Immature natural killer cell (primary cell): ENCODE measurements around the gene HSD17B10. TPM values are rescaled to one million over a fixed set of nuclear protein-coding genes. Genes with fewer than 3 reads are reported as not detected.
"Not testable (repeated sequence)": the region's sequence is repeated elsewhere in the genome, so short reads cannot be mapped to it uniquely, and the experiment has no call there.

Source experiments
- DNase-seq, 3 donors: peaks; one replicate each; pipeline ENCODE4 v3.0.0; 2022; ENCODE audit warnings: mixed read lengths in 1 of 3
- H3K27ac Mint-ChIP-seq, 6 donors: one replicate each; pipeline ENCODE4 v1.8.0; 2020; ENCODE audit warnings: mixed read lengths in 6 of 6, mild to moderate bottlenecking in 5 of 6, inconsistent platforms in 4 of 6, moderate library complexity in 3 of 6
- H3K27me3 Mint-ChIP-seq, 3 donors: one replicate each; pipeline ENCODE4 v1.8.0; 2020 to 2021; ENCODE audit warnings: low read depth in 3 of 3, mild to moderate bottlenecking in 3 of 3, mixed read lengths in 3 of 3, moderate library complexity in 3 of 3, inconsistent platforms in 1 of 3
- H3K36me3 Mint-ChIP-seq, 3 donors: one replicate each; pipeline ENCODE4 v1.8.0; 2020; ENCODE audit warnings: mixed read lengths in 3 of 3, inconsistent platforms in 2 of 3, mild to moderate bottlenecking in 2 of 3
- H3K4me1 Mint-ChIP-seq, 2 donors: one replicate each; pipeline ENCODE4 v1.8.0; 2020; ENCODE audit warnings: inconsistent platforms in 2 of 2, mild to moderate bottlenecking in 2 of 2, mixed read lengths in 2 of 2, moderate library complexity in 1 of 2
- H3K4me3 Mint-ChIP-seq, 5 donors: one replicate each; pipeline ENCODE4 v1.8.0; 2020; ENCODE audit warnings: mild to moderate bottlenecking in 5 of 5, mixed read lengths in 5 of 5, inconsistent platforms in 3 of 5, moderate library complexity in 3 of 5
- H3K9me3 Mint-ChIP-seq, 6 donors: one replicate each; pipeline ENCODE4 v1.8.0; 2020; ENCODE audit warnings: mild to moderate bottlenecking in 6 of 6, mixed read lengths in 6 of 6, inconsistent platforms in 4 of 6, moderate library complexity in 3 of 6
- polyA plus RNA-seq, 3 donors: library from polyadenylated mRNA; unstranded; fragments of 300-500 nt; fragmentation: Illumina TruSeq; gene quantifications; one replicate each; pipeline ENCODE4 v1.2.3, GENCODE V29; 2021

Gene HSD17B10
- polyA plus RNA-seq, result 100 to 1,000 TPM; 170 to 194 (median 188) TPM

GRCh38 chrX:53433651-53434639 lies at the start of gene HSD17B10:
Gene HSD17B10, minus strand, starts transcription at chrX:53434370. Its CDS starts 25 bp downstream, at chrX:53434345.
- Mint-ChIP-seq H3K27me3 (peaks cover 0 to 12% (median 8%) of the 10 kb centered on the region in 3 donors), H3K36me3 (peaks cover 0 to 6% (median 0%) of the 10 kb centered on the region in 3 donors), H3K4me3 (peak within 1 kb of the TSS; percentile 95 to 98 (median 97)), H3K9me3 (no peaks in the 10 kb centered on the region), H3K4me1 (peaks cover 16 to 17% of the 10 kb centered on the region in 2 donors), H3K27ac (peak within 1 kb of the TSS; percentile 90 to 97 (median 94))
- peak; percentile 78 to 85 (median 84) for DNase-seq

- H3K27me3 Mint-ChIP-seq, result peaks cover 0 to 12% (median 6%) of the 10 kb centered on the region in 3 donors
- no peaks in the 10 kb centered on the region for H3K36me3 Mint-ChIP-seq
- no peak for DNase-seq
- H3K4me3 Mint-ChIP-seq, result no peak overlapping the region
- no peak overlapping the region for H3K27ac Mint-ChIP-seq
- H3K9me3 Mint-ChIP-seq, result no peaks in the 10 kb centered on the region
- H3K4me1 Mint-ChIP-seq, result no peaks in the 10 kb centered on the region
Observed at GRCh38 chrX:53483416-53483815, 49.2 kb upstream of the HSD17B10 start.

DNA sequence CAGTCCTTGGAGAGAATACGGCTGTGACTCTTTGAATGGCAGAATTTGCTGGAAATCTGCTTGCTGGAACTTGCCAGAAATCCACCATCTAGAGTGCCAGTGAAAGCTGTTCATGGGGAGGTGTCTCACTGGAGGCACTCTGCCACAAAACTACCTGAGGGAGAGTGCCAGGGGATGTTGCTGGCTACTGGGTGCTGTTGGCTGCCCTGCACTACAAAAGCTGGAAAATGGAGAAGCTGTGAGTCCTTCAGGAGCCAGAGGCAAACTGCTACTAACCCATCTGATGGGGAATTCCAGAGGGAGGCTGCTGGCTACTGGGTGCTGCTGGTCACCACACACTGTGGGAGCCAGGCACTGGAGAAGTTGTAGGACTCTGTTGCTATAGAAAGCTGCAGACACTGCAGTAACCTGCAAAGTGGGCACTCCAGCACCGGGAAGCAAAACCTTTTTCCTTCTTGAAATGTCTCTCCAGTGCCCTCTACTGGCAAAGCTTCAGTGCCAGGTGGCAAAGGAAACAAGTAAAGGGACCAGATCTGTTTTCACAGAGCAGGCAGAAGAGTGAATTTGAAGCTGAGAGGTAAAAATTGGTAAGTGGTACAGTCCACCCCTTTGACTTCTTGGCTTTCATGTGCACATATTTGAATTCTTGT lies 47.8 kb upstream of the HSD17B10 start:
- no peaks in the 10 kb centered on the region for H3K9me3 Mint-ChIP-seq
- no peak overlapping the region for H3K4me3 Mint-ChIP-seq
- no peak overlapping the region for H3K27ac Mint-ChIP-seq
- no peaks in the 10 kb centered on the region for H3K36me3 Mint-ChIP-seq
- DNase-seq, result peak; percentile 27 to 46 (median 36)
- peaks cover 0 to 11% (median 6%) of the 10 kb centered on the region in 3 donors for H3K27me3 Mint-ChIP-seq
- H3K4me1 Mint-ChIP-seq, result no peaks in the 10 kb centered on the region

GRCh38 chrX:53481093-53481492 lies 46.9 kb upstream of the HSD17B10 start:
- Mint-ChIP-seq H3K27me3 (peaks cover 1 to 11% (median 6%) of the 10 kb centered on the region in 3 donors), H3K4me1 (no peaks in the 10 kb centered on the region), H3K4me3 (no peak overlapping the region), H3K36me3 (no peaks in the 10 kb centered on the region), H3K9me3 (no peaks in the 10 kb centered on the region), H3K27ac (no peak overlapping the region)
- DNase-seq, result no peak

DNA sequence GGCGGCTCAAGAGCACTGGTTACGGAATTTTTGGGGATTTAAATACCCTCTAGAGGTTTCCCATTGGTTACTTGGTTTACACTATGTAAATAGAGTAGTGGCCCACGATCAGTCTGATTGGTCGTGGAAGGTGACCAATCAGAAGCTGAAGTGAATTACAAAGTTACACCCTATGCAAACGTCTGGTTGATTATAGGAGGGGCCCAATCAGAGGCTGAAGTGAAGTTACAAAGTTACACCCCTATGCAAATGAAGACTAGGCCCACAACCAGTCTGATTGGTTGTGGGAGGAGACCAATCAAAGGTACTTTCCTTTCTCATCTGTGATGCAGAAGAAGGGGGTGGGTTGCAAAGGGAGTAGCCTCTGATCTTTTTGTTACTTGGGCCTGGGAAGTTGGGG lies 45.1 kb upstream of the HSD17B10 start:
- Mint-ChIP-seq H3K4me1 (no peaks in the 10 kb centered on the region), H3K4me3 (no peak overlapping the region), H3K27ac (no peak overlapping the region), H3K36me3 (no peaks in the 10 kb centered on the region), H3K27me3 (peaks cover 4 to 11% (median 6%) of the 10 kb centered on the region in 3 donors), H3K9me3 (no peaks in the 10 kb centered on the region)
- DNase-seq, result no peak

DNA sequence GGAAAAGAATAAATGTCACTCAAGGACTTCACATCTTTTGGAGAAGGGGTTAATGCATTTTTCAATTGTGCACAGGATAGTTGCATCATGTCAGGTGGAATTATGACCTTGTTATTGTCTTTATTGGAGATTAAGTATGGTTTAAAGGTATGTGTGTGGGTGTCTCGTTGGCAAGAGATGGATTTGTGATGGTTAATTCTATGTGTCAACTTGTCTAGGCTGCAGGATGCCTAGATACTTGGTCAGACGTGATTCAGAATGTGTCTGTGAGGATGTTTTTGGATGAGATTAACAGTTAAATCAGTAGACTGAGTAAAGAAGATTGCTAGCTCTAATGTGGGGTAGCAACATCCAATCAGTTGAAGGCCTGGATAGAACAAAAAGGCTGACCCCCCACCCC lies 42.2 kb upstream of the HSD17B10 start:
- DNase-seq, result no peak
- no peaks in the 10 kb centered on the region for H3K36me3 Mint-ChIP-seq
- no peak overlapping the region for H3K4me3 Mint-ChIP-seq
- H3K4me1 Mint-ChIP-seq, result no peaks in the 10 kb centered on the region
- peaks cover 8 to 17% (median 8%) of the 10 kb centered on the region in 3 donors for H3K27me3 Mint-ChIP-seq
- no peaks in the 10 kb centered on the region for H3K9me3 Mint-ChIP-seq
- H3K27ac Mint-ChIP-seq, result no peak overlapping the region

DNA sequence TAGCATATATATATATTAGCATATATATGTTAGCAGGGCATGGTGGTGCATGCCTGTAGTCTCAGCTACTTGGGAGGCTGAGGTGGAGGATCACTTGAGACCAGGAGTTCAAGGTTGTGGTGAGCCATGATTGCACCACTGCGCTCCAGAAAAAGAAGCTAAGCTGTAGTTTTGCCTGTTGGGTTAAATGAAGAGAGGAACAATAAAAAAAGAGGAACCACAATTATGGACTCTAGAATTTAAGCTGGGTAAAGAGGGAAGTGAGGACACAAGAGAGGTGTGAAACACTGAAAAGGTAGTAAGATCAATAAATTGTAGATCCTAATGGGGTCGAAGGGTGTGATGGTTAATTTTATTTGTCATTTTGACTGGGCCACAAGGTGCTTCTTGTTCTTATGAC lies 40.5 kb upstream of the HSD17B10 start:
- Mint-ChIP-seq H3K4me3 (no peak overlapping the region), H3K36me3 (no peaks in the 10 kb centered on the region), H3K9me3 (no peaks in the 10 kb centered on the region), H3K27ac (no peak overlapping the region), H3K27me3 (peaks cover 6 to 19% (median 8%) of the 10 kb centered on the region in 3 donors), H3K4me1 (no peaks in the 10 kb centered on the region)
- no peak for DNase-seq

DNA sequence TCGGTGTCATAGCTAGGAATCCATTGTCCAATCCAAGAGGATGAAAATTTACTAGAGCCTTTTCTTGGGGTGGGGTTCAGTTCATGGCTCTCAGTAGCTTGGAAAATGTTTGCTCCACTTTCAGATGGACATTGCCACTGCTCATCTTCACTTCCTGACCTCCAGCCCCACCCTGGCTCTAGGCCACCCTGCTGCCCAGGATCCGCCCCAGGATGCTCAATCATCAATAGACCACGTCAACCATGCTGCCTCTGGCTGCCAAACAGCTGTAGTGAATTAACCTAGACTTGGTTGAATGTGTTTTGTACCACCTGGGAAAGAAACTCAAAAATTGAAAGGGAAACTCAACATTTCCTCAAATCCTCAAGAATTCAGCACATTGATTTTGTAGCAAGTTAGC lies 37.2 kb upstream of the HSD17B10 start:
- H3K36me3 Mint-ChIP-seq, result no peaks in the 10 kb centered on the region
- no peak overlapping the region for H3K4me3 Mint-ChIP-seq
- no peak overlapping the region for H3K27ac Mint-ChIP-seq
- no peaks in the 10 kb centered on the region for H3K4me1 Mint-ChIP-seq
- no peaks in the 10 kb centered on the region for H3K9me3 Mint-ChIP-seq
- peaks cover 2 to 16% (median 7%) of the 10 kb centered on the region in 3 donors for H3K27me3 Mint-ChIP-seq
- DNase-seq, result no peak

- H3K4me1 Mint-ChIP-seq, H3K4me3 Mint-ChIP-seq, H3K27ac Mint-ChIP-seq, DNase-seq, H3K36me3 Mint-ChIP-seq, H3K9me3 Mint-ChIP-seq: not testable (repeated sequence)
- peaks cover 2 to 16% (median 2%) of the 10 kb centered on the region in 3 donors for H3K27me3 Mint-ChIP-seq
Observed at GRCh38 chrX:53468659-53469058, 34.5 kb upstream of the HSD17B10 start.

DNA sequence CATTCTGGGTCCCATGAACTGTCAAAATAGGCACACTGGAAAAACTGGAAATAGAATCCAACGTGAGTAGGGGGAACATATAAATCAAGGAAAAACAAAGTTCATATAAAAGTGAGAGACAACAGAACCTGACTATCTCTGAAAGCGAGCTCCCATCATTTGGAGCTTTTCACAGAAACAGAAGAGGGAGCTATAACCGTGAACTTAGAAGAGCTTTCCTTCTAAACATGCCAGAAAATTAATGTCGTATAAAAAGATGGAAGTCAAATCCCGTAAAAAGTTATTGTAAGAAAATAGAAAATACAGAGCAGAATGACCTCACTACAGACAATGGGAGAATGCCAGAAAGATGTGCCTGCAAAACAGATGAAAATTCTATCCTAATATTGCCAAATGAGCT lies 23.9 kb upstream of the HSD17B10 start:
- no peak for DNase-seq
- Mint-ChIP-seq H3K27ac (no peak overlapping the region), H3K36me3 (no peaks in the 10 kb centered on the region), H3K27me3 (peaks cover 0 to 14% (median 5%) of the 10 kb centered on the region in 3 donors), H3K9me3 (peaks cover 0 to 2% (median 0%) of the 10 kb centered on the region in 6 donors), H3K4me3 (no peak overlapping the region), H3K4me1 (no peaks in the 10 kb centered on the region)

GRCh38 chrX:53456254-53456653 lies 22.1 kb upstream of the HSD17B10 start:
- H3K9me3 Mint-ChIP-seq, result peaks cover 0 to 2% (median 0%) of the 10 kb centered on the region in 6 donors
- no peak overlapping the region for H3K4me3 Mint-ChIP-seq
- no peaks in the 10 kb centered on the region for H3K4me1 Mint-ChIP-seq
- H3K27ac Mint-ChIP-seq, result no peak overlapping the region
- peaks cover 0 to 12% (median 5%) of the 10 kb centered on the region in 3 donors for H3K27me3 Mint-ChIP-seq
- H3K36me3 Mint-ChIP-seq, result no peaks in the 10 kb centered on the region
- no peak for DNase-seq

- Mint-ChIP-seq H3K36me3 (no peaks in the 10 kb centered on the region), H3K4me1 (no peaks in the 10 kb centered on the region), H3K27me3 (peaks cover 0 to 13% (median 4%) of the 10 kb centered on the region in 3 donors), H3K27ac (no peak overlapping the region), H3K9me3 (no peaks in the 10 kb centered on the region), H3K4me3 (no peak overlapping the region)
- no peak for DNase-seq
Observed at GRCh38 chrX:53452812-53453211, 18.6 kb upstream of the HSD17B10 start.

- peaks cover 0 to 4% (median 2%) of the 10 kb centered on the region in 3 donors for H3K27me3 Mint-ChIP-seq
- no peak for DNase-seq
- H3K4me3 Mint-ChIP-seq, result no peak overlapping the region
- H3K36me3 Mint-ChIP-seq, result no peaks in the 10 kb centered on the region
- H3K9me3 Mint-ChIP-seq, result no peaks in the 10 kb centered on the region
- no peaks in the 10 kb centered on the region for H3K4me1 Mint-ChIP-seq
- H3K27ac Mint-ChIP-seq, result no peak overlapping the region
Observed at GRCh38 chrX:53449632-53450031, 15.5 kb upstream of the HSD17B10 start.

GRCh38 chrX:53447441-53447840 lies 13.3 kb upstream of the HSD17B10 start:
- no peak overlapping the region for H3K27ac Mint-ChIP-seq
- no peak for DNase-seq
- H3K36me3 Mint-ChIP-seq, result no peaks in the 10 kb centered on the region
- no peaks in the 10 kb centered on the region for H3K4me1 Mint-ChIP-seq
- H3K9me3 Mint-ChIP-seq, result no peaks in the 10 kb centered on the region
- no peak overlapping the region for H3K4me3 Mint-ChIP-seq
- peaks cover 0 to 4% (median 2%) of the 10 kb centered on the region in 3 donors for H3K27me3 Mint-ChIP-seq
